NCI-H187 treated with DMSO at 0.1 percent for 48 hours (cell line): ENCODE results near the gene C1QL1.

Experiments
- DNase-seq: peaks from one replicate; lab custom pipeline; 2025; lab: John Stamatoyannopoulos, UW

The C1QL1 gene

GRCh38 chr17:44928950-44929720 is 39.0 kb downstream of the C1QL1 start:
- no peak for DNase-seq

GRCh38 chr17:44928136-44928535 is 40.0 kb downstream of the C1QL1 start:
- no peak for DNase-seq

- DNase-seq: no peak
Measured at GRCh38 chr17:44927696-44928095, 40.4 kb downstream of the C1QL1 start.

GRCh38 chr17:44926821-44927525 is 41.1 kb downstream of the C1QL1 start:
- no peak for DNase-seq

GRCh38 chr17:44925731-44926697 is 42.1 kb downstream of the C1QL1 start:
- DNase-seq: no peak

GRCh38 chr17:44924107-44924544 is 44.0 kb downstream of the C1QL1 start:
- no peak for DNase-seq

GRCh38 chr17:44922746-44923470 is 45.2 kb downstream of the C1QL1 start:
- no peak for DNase-seq

- DNase-seq: no peak
Measured at GRCh38 chr17:44922136-44922535, 46.0 kb downstream of the C1QL1 start.

GRCh38 chr17:44921122-44921882 is 46.8 kb downstream of the C1QL1 start:
- DNase-seq: no peak

GRCh38 chr17:44920565-44920940 is 47.5 kb downstream of the C1QL1 start:
- DNase-seq: no peak

GRCh38 chr17:44919885-44920564 is 48.1 kb downstream of the C1QL1 start:
- DNase-seq: peak; percentile 34

- DNase-seq: no peak
Measured at GRCh38 chr17:44919411-44919810, 48.7 kb downstream of the C1QL1 start.

GRCh38 chr17:44918006-44918405 is 50.1 kb downstream of the C1QL1 start:
- no peak for DNase-seq

GRCh38 chr17:44917456-44917855 is 50.6 kb downstream of the C1QL1 start:
- DNase-seq: no peak

GRCh38 chr17:44916781-44917241 is 51.3 kb downstream of the C1QL1 start:
- no peak for DNase-seq

- no peak for DNase-seq
Measured at GRCh38 chr17:44915862-44916780, 52.0 kb downstream of the C1QL1 start.

- no peak for DNase-seq
Measured at GRCh38 chr17:44915321-44915726, 52.8 kb downstream of the C1QL1 start, which contains the start of gene GFAP. GFAP (minus strand) TSS chr17:44915500; CDS start chr17:44915486, 14 bp downstream.

GRCh38 chr17:44914698-44915271 is 53.3 kb downstream of the C1QL1 start:
- DNase-seq: no peak

GRCh38 chr17:44914148-44914547 is 54.0 kb downstream of the C1QL1 start:
- no peak for DNase-seq
